Measurements from ENCODE around the gene TELO2. TPM values are rescaled to one million over a fixed set of nuclear protein-coding genes. Genes with fewer than 3 reads are reported as not detected.

Gene TELO2
- total RNA-seq, 4 donors from 2014 or later: 37.1 to 84.6 (median 45.3) TPM

- DNase-seq (ENCODE audit: low spot score in 2 of 2): no peak
- Histone ChIP-seq H3K9me3 (no peaks in the 10 kb centered on the region), H3K27me3 (no peaks in the 10 kb centered on the region), H3K36me3 (peaks cover 0 to 68% (median 7%) of the 10 kb centered on the region in 3 donors), H3K4me3 (no peak overlapping the region), H3K4me1 (peaks cover 0 to 75% (median 14%) of the 10 kb centered on the region in 4 donors), H3K27ac (peak overlapping the region in 1 of 4 donors; percentile 21)
- no peak for TF ChIP-seq CTCF (IDR thresholded peaks at IDR 0.05)
- no peak for TF ChIP-seq EP300 (IDR thresholded peaks at IDR 0.05)
- no peak for TF ChIP-seq POLR2A (IDR thresholded peaks at IDR 0.05)
- 82 to 84% methylated on average over 18 to 30 of the region's 41 CpGs for WGBS, 2 donors
Measured at GRCh38 chr16:1541293-1542165, 48.4 kb downstream of the TELO2 start.

GRCh38 chr16:1542166-1542500 lies 49.0 kb downstream of the TELO2 start:
- TF ChIP-seq POLR2A (IDR thresholded peaks at IDR 0.05): no peak
- TF ChIP-seq CTCF (IDR thresholded peaks at IDR 0.05): no peak
- TF ChIP-seq EP300 (IDR thresholded peaks at IDR 0.05): no peak
- H3K27me3 ChIP-seq: no peaks in the 10 kb centered on the region
- no peak for DNase-seq (ENCODE audit: low spot score in 2 of 2)
- H3K9me3 ChIP-seq: no peaks in the 10 kb centered on the region
- peak overlapping the region in 1 of 4 donors; percentile 21 for H3K27ac ChIP-seq
- peaks cover 0 to 72% (median 14%) of the 10 kb centered on the region in 4 donors for H3K4me1 ChIP-seq
- 92 to 100% methylated on average over 2 of the region's 2 CpGs for WGBS, 2 donors
- peaks cover 0 to 62% (median 4%) of the 10 kb centered on the region in 3 donors for H3K36me3 ChIP-seq
- no peak overlapping the region for H3K4me3 ChIP-seq

- Histone ChIP-seq H3K36me3 (peaks cover 0 to 58% (median 4%) of the 10 kb centered on the region in 3 donors), H3K27ac (peak overlapping the region in 2 of 4 donors; percentile 21 to 26), H3K9me3 (no peaks in the 10 kb centered on the region), H3K27me3 (no peaks in the 10 kb centered on the region), H3K4me1 (peaks cover 0 to 76% (median 14%) of the 10 kb centered on the region in 4 donors), H3K4me3 (no peak overlapping the region)
- TF ChIP-seq CTCF (IDR thresholded peaks at IDR 0.05) (no peak), POLR2A (IDR thresholded peaks at IDR 0.05) (no peak)
- WGBS, 2 donors: 88 to 90% methylated on average over 16 to 18 of the region's 18 CpGs
- DNase-seq (ENCODE audit: low spot score in 2 of 2): no peak
Measured at GRCh38 chr16:1542533-1542932, 49.4 kb downstream of the TELO2 start.

GRCh38 chr16:1543085-1543896 lies 50.1 kb downstream of the TELO2 start:
- no peak for TF ChIP-seq POLR2A (IDR thresholded peaks at IDR 0.05)
- TF ChIP-seq CTCF (IDR thresholded peaks at IDR 0.05): no peak
- TF ChIP-seq EP300 (IDR thresholded peaks at IDR 0.05): no peak
- Histone ChIP-seq H3K36me3 (peaks cover 0 to 51% (median 4%) of the 10 kb centered on the region in 3 donors), H3K9me3 (no peaks in the 10 kb centered on the region), H3K4me3 (no peak overlapping the region), H3K4me1 (peaks cover 0 to 78% (median 15%) of the 10 kb centered on the region in 4 donors), H3K27ac (peak overlapping the region in 3 of 4 donors; percentile 18 to 26 (median 21)), H3K27me3 (no peaks in the 10 kb centered on the region)
- peak in 1 of 2 donors; percentile 38 for DNase-seq (ENCODE audit: low spot score in 2 of 2)
- 56 to 58% methylated on average over 27 to 30 of the region's 30 CpGs for WGBS, 2 donors
